GM21576 (cell line): ENCODE measurements around the gene OPRM1.
"Not testable (repeated sequence)": the region's sequence is repeated elsewhere in the genome, so short reads cannot be mapped to it uniquely, and the experiment has no call there.

Experiments used
- ATAC-seq: cut with Tn5 transposase; IDR thresholded peaks from one replicate; pipeline ENCODE4 v1.9.1; 2021; ENCODE audit warnings: mild to moderate bottlenecking, moderate library complexity; ENCODE audit not compliant: unreplicated experiment

Gene OPRM1

GRCh38 chr6:154139892-154140291 lies 100.9 kb downstream of the OPRM1 start:
- ATAC-seq: no peak

GRCh38 chr6:154140743-154141142 lies 101.7 kb downstream of the OPRM1 start:
- no peak for ATAC-seq

- no peak for ATAC-seq
Observed at GRCh38 chr6:154143753-154144152, 104.7 kb downstream of the OPRM1 start.

GRCh38 chr6:154154389-154154967 lies 115.4 kb downstream of the OPRM1 start:
- ATAC-seq: no peak

- ATAC-seq: peak; percentile 70
Observed at GRCh38 chr6:154156135-154156896, 117.3 kb downstream of the OPRM1 start.

GRCh38 chr6:154157082-154157481 lies 118.0 kb downstream of the OPRM1 start:
- ATAC-seq: peak; percentile 54

- ATAC-seq: no peak
Observed at GRCh38 chr6:154157706-154158105, 118.7 kb downstream of the OPRM1 start.

GRCh38 chr6:154159126-154159525 lies 120.1 kb downstream of the OPRM1 start:
- no peak for ATAC-seq

GRCh38 chr6:154161689-154162088 lies 122.6 kb downstream of the OPRM1 start:
- ATAC-seq: peak; percentile 67

GRCh38 chr6:154164397-154164796 lies 125.4 kb downstream of the OPRM1 start:
- ATAC-seq: no peak

- no peak for ATAC-seq
Observed at GRCh38 chr6:154165478-154165877, 126.4 kb downstream of the OPRM1 start.

- no peak for ATAC-seq
Observed at GRCh38 chr6:154166140-154166539, 127.1 kb downstream of the OPRM1 start.

GRCh38 chr6:154167126-154167525 lies 128.1 kb downstream of the OPRM1 start:
- no peak for ATAC-seq

- ATAC-seq: no peak
Observed at GRCh38 chr6:154169193-154169847, 130.3 kb downstream of the OPRM1 start.

- ATAC-seq: no peak
Observed at GRCh38 chr6:154170106-154170505, 131.1 kb downstream of the OPRM1 start.

GRCh38 chr6:154172393-154172792 lies 133.4 kb downstream of the OPRM1 start:
- not testable (repeated sequence) for ATAC-seq

GRCh38 chr6:154179434-154179833 lies 140.4 kb downstream of the OPRM1 start:
- no peak for ATAC-seq

GRCh38 chr6:154187203-154187602 lies 148.2 kb downstream of the OPRM1 start:
- ATAC-seq: no peak

GRCh38 chr6:154187714-154188113 lies 148.7 kb downstream of the OPRM1 start:
- no peak for ATAC-seq

GRCh38 chr6:154196333-154196885 lies 157.4 kb downstream of the OPRM1 start:
- no peak for ATAC-seq

GRCh38 chr6:154197196-154197860 lies 158.3 kb downstream of the OPRM1 start:
- no peak for ATAC-seq
